NCI-H345 (cell line): ENCODE data around the gene CARD8.
A peak's percentile ranks its signal among the peaks of the same experiment; 100 is the strongest.

Source experiments
- DNase-seq: peaks from one replicate; lab custom pipeline; 2025; lab: John Stamatoyannopoulos, UW

CARD8 gene

GRCh38 chr19:48206397-48207093, 49.2 kb downstream of the CARD8 start:
- no peak for DNase-seq

GRCh38 chr19:48203794-48204628, 51.7 kb downstream of the CARD8 start:
- peak; percentile 95 for DNase-seq

- DNase-seq, result no peak
These were observed 52.4 kb downstream of the CARD8 start for GRCh38 chr19:48203222-48203793.

- DNase-seq, result no peak
These were observed 58.6 kb downstream of the CARD8 start for GRCh38 chr19:48196933-48197665.

GRCh38 chr19:48196321-48196763, 59.4 kb downstream of the CARD8 start:
- peak; percentile 1 for DNase-seq

GRCh38 chr19:48194844-48195830, 60.6 kb downstream of the CARD8 start:
- no peak for DNase-seq

GRCh38 chr19:48194041-48194843, 61.5 kb downstream of the CARD8 start:
- DNase-seq, result no peak

- DNase-seq, result no peak
These were observed 63.0 kb downstream of the CARD8 start for GRCh38 chr19:48192750-48193149.

- DNase-seq, result no peak
These were observed 64.8 kb downstream of the CARD8 start for GRCh38 chr19:48190885-48191284.

- DNase-seq, result no peak
These were observed 65.3 kb downstream of the CARD8 start for GRCh38 chr19:48190288-48190884.

GRCh38 chr19:48186541-48186991, 69.1 kb downstream of the CARD8 start:
- DNase-seq, result no peak

- DNase-seq, result no peak
These were observed 69.7 kb downstream of the CARD8 start for GRCh38 chr19:48186015-48186414.

- DNase-seq, result no peak
These were observed 72.4 kb downstream of the CARD8 start for GRCh38 chr19:48183356-48183755.

GRCh38 chr19:48182434-48182833, 73.3 kb downstream of the CARD8 start:
- no peak for DNase-seq

GRCh38 chr19:48181505-48181904, 74.2 kb downstream of the CARD8 start:
- no peak for DNase-seq

GRCh38 chr19:48176226-48176625, 79.5 kb downstream of the CARD8 start:
- DNase-seq, result no peak

- DNase-seq, result no peak
These were observed 80.1 kb downstream of the CARD8 start for GRCh38 chr19:48175578-48175977.

GRCh38 chr19:48174445-48175030, 81.2 kb downstream of the CARD8 start:
- DNase-seq, result no peak

GRCh38 chr19:48171710-48172109, 84.0 kb downstream of the CARD8 start:
- no peak for DNase-seq
